Karpas-422 (cell line): ENCODE measurements around the gene CCNYL1. TPM values are rescaled to one million over a fixed set of nuclear protein-coding genes. Genes with fewer than 3 reads are reported as not detected.
"Not testable (repeated sequence)": the region's sequence is repeated elsewhere in the genome, so short reads cannot be mapped to it uniquely, and the experiment has no call there.

Experiments
- DNase-seq: peaks from one replicate; pipeline ENCODE4 v3.0.0-alpha.2; 2015
- H2AFZ ChIP-seq: fragments of 200-600 bp; sonication (generic); 2 replicates; pipeline ENCODE4 v1.6.1; 2014; ENCODE audit warnings: antibody characterized with exemption, low read length, mixed read lengths
- H3K27ac ChIP-seq: fragments of 200-600 bp; sonication (generic); 2 replicates; pipeline ENCODE4 v1.5.1; 2014; ENCODE audit warnings: mild to moderate bottlenecking, low read length, moderate library complexity
- H3K27me3 ChIP-seq: fragments of 200-600 bp; sonication (generic); 2 replicates; pipeline ENCODE4 v1.6.1; 2014; ENCODE audit warnings: low read length, mixed read lengths
- H3K36me3 ChIP-seq: fragments of 200-600 bp; sonication (generic); 2 replicates; pipeline ENCODE4 v1.6.1; 2014; ENCODE audit warnings: low read length, mixed read lengths; ENCODE audit not compliant: insufficient read depth
- H3K4me1 ChIP-seq: fragments of 200-600 bp; sonication (generic); 2 replicates; pipeline ENCODE4 v1.6.1; 2014; ENCODE audit warnings: mild to moderate bottlenecking, low read length, mixed read lengths
- H3K4me2 ChIP-seq: fragments of 200-600 bp; sonication (generic); 2 replicates; pipeline ENCODE4 v1.6.1; 2014; ENCODE audit warnings: low read length, low read depth, mild to moderate bottlenecking; ENCODE audit not compliant: poor library complexity, severe bottlenecking
- H3K4me3 ChIP-seq: fragments of 200-600 bp; sonication (generic); 2 replicates; pipeline ENCODE4 v1.5.1; 2014; ENCODE audit warnings: mild to moderate bottlenecking, antibody characterized with exemption, low read length, mixed read lengths
- H3K79me2 ChIP-seq: fragments of 200-600 bp; sonication (generic); 2 replicates; pipeline ENCODE4 v1.6.1; 2014; ENCODE audit warnings: mild to moderate bottlenecking, low read length, mixed read lengths
- H3K9ac ChIP-seq: fragments of 200-600 bp; sonication (generic); 2 replicates; pipeline ENCODE4 v1.6.0; 2014; ENCODE audit warnings: low read length
- H3K9me2 ChIP-seq: fragments of 200-600 bp; sonication (generic), shearing (Covaris generic); replicated peaks from 2 replicates; pipeline ENCODE4 v1.6.0; 2014; ENCODE audit warnings: mild to moderate bottlenecking, low read length, moderate library complexity; ENCODE audit not compliant: insufficient read depth
- H3K9me3 ChIP-seq: fragments of 300-700, 200-600 bp; sonication (generic); 2 replicates; pipeline ENCODE4 v1.6.1; 2014; ENCODE audit warnings: low read length, mixed read lengths
- H4K20me1 ChIP-seq: fragments of 200-600 bp; sonication (generic); 2 replicates; pipeline ENCODE4 v1.6.1; 2014; ENCODE audit warnings: mild to moderate bottlenecking, antibody characterized with exemption, low read length, low read depth; ENCODE audit not compliant: insufficient read depth
- total RNA-seq: library from RNA; depleted of rRNA; stranded (reverse); fragments of >200 nt; shearing (Covaris generic); gene quantifications from 2 replicates; pipeline ENCODE4 v1.2.3, GENCODE V29; 2014; ENCODE audit warnings: low replicate concordance

CCNYL1 gene
- total RNA-seq, 1 experiment from 2014 or later: 30.5 TPM

GRCh38 chr2:207706936-207707860 lies 4.2 kb upstream of the CCNYL1 start:
- H3K4me3 ChIP-seq: no peak overlapping the region
- peak overlapping the region; percentile 38 for H3K4me2 ChIP-seq
- H3K27ac ChIP-seq: no peak overlapping the region
- no peaks in the 10 kb centered on the region for H3K9me3 ChIP-seq
- H3K9me2 ChIP-seq: no peaks in the 10 kb centered on the region
- peaks cover under 1% of the 10 kb centered on the region; the same call in 1 of the 2 replicates for H4K20me1 ChIP-seq
- H3K79me2 ChIP-seq: peaks cover 5% of the 10 kb centered on the region
- DNase-seq: no peak
- no peak overlapping the region for H3K9ac ChIP-seq
- peak overlapping the region; percentile 11; the same call in 1 of the 2 replicates for H2AFZ ChIP-seq
- H3K36me3 ChIP-seq: no peaks in the 10 kb centered on the region
- H3K27me3 ChIP-seq: no peaks in the 10 kb centered on the region
- H3K4me1 ChIP-seq: peaks cover 9% of the 10 kb centered on the region

DNA sequence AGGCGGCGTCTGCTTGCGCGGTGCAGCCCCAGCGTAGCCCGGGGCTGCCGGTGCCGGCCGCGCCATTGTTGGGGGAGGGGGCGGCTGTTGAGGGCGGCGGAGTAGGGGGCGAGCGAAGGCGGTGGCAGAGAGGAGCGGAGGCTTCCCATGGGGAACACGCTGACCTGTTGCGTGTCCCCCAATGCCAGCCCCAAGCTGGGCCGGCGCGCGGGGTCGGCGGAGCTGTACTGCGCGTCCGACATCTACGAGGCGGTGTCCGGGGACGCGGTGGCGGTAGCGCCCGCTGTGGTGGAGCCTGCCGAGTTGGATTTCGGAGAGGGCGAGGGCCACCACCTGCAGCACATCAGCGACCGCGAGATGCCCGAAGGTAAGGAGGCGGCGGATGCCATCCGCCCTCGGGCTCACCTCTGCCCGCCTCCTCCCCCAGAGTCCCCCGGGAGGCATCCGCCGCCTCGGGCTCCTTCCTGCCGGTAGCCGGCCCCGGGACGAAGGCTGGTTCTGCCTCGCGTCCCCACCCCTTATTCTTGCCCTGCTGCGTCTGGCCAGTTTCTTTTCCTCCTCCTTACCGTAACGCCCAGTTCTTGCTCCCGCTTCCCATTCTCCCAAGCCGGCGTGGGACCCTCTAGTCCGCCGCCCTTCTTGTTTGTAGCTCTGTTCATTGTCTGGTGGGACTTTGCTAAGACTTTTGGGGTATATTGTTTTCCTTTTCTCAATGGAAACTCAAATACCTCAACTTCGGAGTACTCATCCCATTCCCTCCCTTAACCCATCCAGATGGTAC lies 500 bp downstream of the CCNYL1 start:
- DNase-seq: peak; percentile 84
- Histone ChIP-seq H2AFZ (peak overlapping the region; percentile 63), H3K4me1 (peaks cover 27% of the 10 kb centered on the region), H3K79me2 (peaks cover 52% of the 10 kb centered on the region), H3K9me3 (no peaks in the 10 kb centered on the region), H4K20me1 (peaks cover 5% of the 10 kb centered on the region; the same call in 1 of the 2 replicates), H3K9me2 (no peaks in the 10 kb centered on the region), H3K4me3 (peak overlapping the region; percentile 94), H3K27ac (peak overlapping the region; percentile 62), H3K9ac (peak overlapping the region; percentile 88), H3K27me3 (no peaks in the 10 kb centered on the region), H3K36me3 (peaks cover 3% of the 10 kb centered on the region; the same call in 1 of the 2 replicates), H3K4me2 (peak overlapping the region; percentile 100)

GRCh38 chr2:207716056-207716455 lies 4.6 kb downstream of the CCNYL1 start:
- DNase-seq: no peak
- peaks cover 23% of the 10 kb centered on the region for H3K4me1 ChIP-seq
- no peak overlapping the region for H3K9ac ChIP-seq
- H3K9me2 ChIP-seq: no peaks in the 10 kb centered on the region
- H3K4me3 ChIP-seq: no peak overlapping the region
- H3K27me3 ChIP-seq: no peaks in the 10 kb centered on the region
- H3K27ac ChIP-seq: no peak overlapping the region
- peaks cover 3% of the 10 kb centered on the region; the same call in 1 of the 2 replicates for H3K36me3 ChIP-seq
- no peak overlapping the region for H3K4me2 ChIP-seq
- H3K9me3 ChIP-seq: no peaks in the 10 kb centered on the region
- peaks cover 5% of the 10 kb centered on the region; the same call in 1 of the 2 replicates for H4K20me1 ChIP-seq
- no peak overlapping the region for H2AFZ ChIP-seq
- H3K79me2 ChIP-seq: peaks cover 93% of the 10 kb centered on the region

DNA sequence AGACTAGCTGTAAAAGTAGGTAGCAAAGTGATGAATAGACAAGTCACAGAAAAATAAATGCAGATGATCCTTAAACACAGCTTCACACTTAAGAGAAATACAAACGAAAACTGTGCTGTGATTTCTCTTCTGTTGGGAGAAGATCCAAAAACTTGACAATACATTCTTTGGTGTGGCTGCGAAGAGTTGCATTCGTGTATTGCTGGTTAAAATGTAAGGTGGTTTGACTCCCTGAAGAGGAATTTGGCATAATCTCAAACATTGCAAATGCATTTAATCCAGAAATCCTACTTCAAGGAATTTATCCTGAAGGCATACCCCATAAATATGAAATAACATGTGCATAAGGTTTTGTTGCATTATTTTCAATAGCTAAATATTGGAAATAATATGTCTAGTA lies 7.1 kb downstream of the CCNYL1 start:
- Histone ChIP-seq H3K9ac (no peak overlapping the region), H3K4me2 (no peak overlapping the region), H3K27ac (no peak overlapping the region), H3K4me3 (no peak overlapping the region), H2AFZ (no peak overlapping the region), H4K20me1 (no peaks in the 10 kb centered on the region), H3K9me3 (no peaks in the 10 kb centered on the region), H3K4me1 (peaks cover 22% of the 10 kb centered on the region), H3K9me2 (no peaks in the 10 kb centered on the region), H3K36me3 (peaks cover 3% of the 10 kb centered on the region; the same call in 1 of the 2 replicates), H3K79me2 (peaks cover 99% of the 10 kb centered on the region), H3K27me3 (no peaks in the 10 kb centered on the region)
- no peak for DNase-seq

DNA sequence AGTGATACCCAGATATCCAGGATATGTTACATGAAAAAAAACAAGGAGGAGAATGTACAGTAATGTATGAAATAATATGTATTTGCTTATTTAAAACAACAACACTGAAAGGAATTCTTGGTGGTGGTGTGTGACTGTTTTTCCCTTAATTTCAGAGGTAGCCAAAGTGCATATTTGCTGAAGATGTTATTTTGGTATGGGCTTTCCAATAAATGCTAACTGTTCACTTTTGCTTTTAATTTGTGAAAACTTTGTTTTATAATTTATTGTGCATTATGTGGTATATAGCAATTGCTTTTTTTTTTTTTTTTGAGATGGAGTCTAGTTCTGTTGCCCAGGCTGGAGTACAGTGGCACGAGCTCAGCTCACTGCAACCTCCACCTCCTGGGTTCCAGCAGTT lies 7.6 kb downstream of the CCNYL1 start:
- Histone ChIP-seq H3K9me2 (no peaks in the 10 kb centered on the region), H2AFZ (no peak overlapping the region), H3K4me3 (no peak overlapping the region), H3K27ac (no peak overlapping the region), H3K27me3 (no peaks in the 10 kb centered on the region), H3K36me3 (peaks cover 3% of the 10 kb centered on the region; the same call in 1 of the 2 replicates), H3K9ac (no peak overlapping the region), H4K20me1 (no peaks in the 10 kb centered on the region), H3K4me2 (no peak overlapping the region), H3K79me2 (peaks cover 97% of the 10 kb centered on the region), H3K9me3 (no peaks in the 10 kb centered on the region), H3K4me1 (peaks cover 21% of the 10 kb centered on the region)
- DNase-seq: no peak

DNA sequence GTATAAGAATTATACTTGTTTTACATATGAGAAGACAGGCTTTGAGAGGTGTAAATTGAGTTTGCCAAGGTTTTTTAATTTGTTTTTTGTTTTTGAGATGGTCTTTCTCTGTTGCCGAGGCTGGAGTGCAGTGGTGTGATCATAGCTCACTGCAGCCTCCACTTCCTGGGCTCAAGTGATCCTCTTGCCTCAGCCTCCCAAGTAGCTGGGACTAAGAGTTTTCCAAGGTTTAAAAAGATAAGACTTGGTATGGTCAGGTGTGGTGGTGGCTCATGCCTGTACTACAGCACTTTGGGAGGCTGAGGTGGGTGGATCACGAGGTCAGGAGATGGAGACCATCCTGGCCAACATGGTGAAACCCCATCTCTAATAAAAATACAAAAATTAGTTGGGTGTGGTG lies 8.2 kb downstream of the CCNYL1 start:
- not testable (repeated sequence) for H3K9me3 ChIP-seq, DNase-seq, H3K9ac ChIP-seq, H3K36me3 ChIP-seq, H2AFZ ChIP-seq, H3K4me2 ChIP-seq, H3K27me3 ChIP-seq, H3K4me3 ChIP-seq, H3K27ac ChIP-seq, H3K9me2 ChIP-seq, H4K20me1 ChIP-seq
- H3K4me1 ChIP-seq: peaks cover 26% of the 10 kb centered on the region
- H3K79me2 ChIP-seq: peaks cover 96% of the 10 kb centered on the region

- Histone ChIP-seq H3K4me2 (no peak overlapping the region), H3K36me3 (no peaks in the 10 kb centered on the region; the same call in 1 of the 2 replicates), H3K4me1 (peaks cover 30% of the 10 kb centered on the region), H3K27me3 (no peaks in the 10 kb centered on the region), H3K4me3 (no peak overlapping the region), H3K27ac (no peak overlapping the region), H2AFZ (no peak overlapping the region), H3K9me2 (no peaks in the 10 kb centered on the region), H4K20me1 (no peaks in the 10 kb centered on the region), H3K79me2 (peaks cover 90% of the 10 kb centered on the region), H3K9ac (no peak overlapping the region), H3K9me3 (no peaks in the 10 kb centered on the region)
- no peak for DNase-seq
Observed at GRCh38 chr2:207720517-207721187, 9.2 kb downstream of the CCNYL1 start.
